H1 (cell line): ENCODE results near the gene FRRS1. TPM values are rescaled to one million over a fixed set of nuclear protein-coding genes. Genes with fewer than 3 reads are reported as not detected.

Experiments used
- CTCF ChIA-PET: fragments of 300-600 bp; sonication (Branson Sonifier 250); formaldehyde crosslinking; loops from one replicate; lab custom pipeline; 2021; ENCODE audit not compliant: partially characterized antibody; lab: Charles Lee
- POLR2A ChIA-PET: fragments of 300-600 bp; sonication (Branson Sonifier 250); formaldehyde crosslinking; loops from one replicate; lab custom pipeline; 2021; ENCODE audit warnings: inconsistent platforms; ENCODE audit not compliant: partially characterized antibody; lab: Charles Lee
- DNase-seq, 2 experiments: peaks; one replicate each; pipeline versions ENCODE4 v3.0.0 to v3.0.0-alpha.2; 2010 to 2022; ENCODE audit warnings: low spot score in 2 of 2, low read depth in 1 of 2, mixed read lengths in 1 of 2
- FAIRE-seq: peaks from 2 replicates; lab custom pipeline; 2011; peaks lifted over from hg19 to GRCh38; lab: Jason Lieb, UNC
- H2AFZ ChIP-seq: 2 replicates; pipeline ENCODE4 v1.8.1; 2012; ENCODE audit warnings: low read length, inconsistent platforms
- H2AK5ac ChIP-seq: 2 replicates; pipeline ENCODE4 v1.6.1; 2013; ENCODE audit warnings: low read depth, low read length
- H2BK120ac ChIP-seq: replicated peaks from 2 replicates; pipeline ENCODE3; 2013; ENCODE audit warnings: low read depth, low read length, inconsistent platforms
- H2BK12ac ChIP-seq: 2 replicates; pipeline ENCODE4 v1.6.1; 2013; ENCODE audit warnings: low read depth, low read length
- H2BK15ac ChIP-seq: 2 replicates; pipeline ENCODE4 v1.6.1; 2013; ENCODE audit warnings: low read length
- H2BK20ac ChIP-seq: 2 replicates; pipeline ENCODE4 v1.6.1; 2013; ENCODE audit warnings: low read length
- H2BK5ac ChIP-seq: 2 replicates; pipeline ENCODE4 v1.6.1; 2013; ENCODE audit warnings: low read depth, low read length
- H3K14ac ChIP-seq: 2 replicates; pipeline ENCODE4 v1.6.1; 2013; ENCODE audit warnings: inconsistent platforms; ENCODE audit not compliant: insufficient read length
- H3K18ac ChIP-seq: 2 replicates; pipeline ENCODE4 v1.6.1; 2013; ENCODE audit warnings: low read length; ENCODE audit errors: extremely low read depth
- H3K23ac ChIP-seq: 2 replicates; pipeline ENCODE4 v1.6.1; 2013; ENCODE audit warnings: inconsistent platforms; ENCODE audit not compliant: insufficient read length
- H3K23me2 ChIP-seq: 2 replicates; pipeline ENCODE4 v1.6.1; 2013; ENCODE audit warnings: low read depth, low read length
- H3K27ac ChIP-seq: 2 replicates; pipeline ENCODE4 v1.6.1; 2011; ENCODE audit warnings: low read depth, low read length, inconsistent platforms
- H3K27me3 ChIP-seq, 4 experiments: replicated peaks in 1 of 4; 1 replicate in 1 of 4; 2 replicates in 3 of 4; pipeline versions ENCODE4 v1.6.1 to v1.8.1; 2011 to 2013; ENCODE audit warnings: low read length in 3 of 4, mild to moderate bottlenecking in 3 of 4, inconsistent platforms in 2 of 4, mixed read lengths in 2 of 4, moderate library complexity in 1 of 4; ENCODE audit not compliant: control insufficient read depth in 3 of 4, insufficient read depth in 3 of 4; ENCODE audit errors: extremely low read depth in 1 of 4
- H3K36me3 ChIP-seq, 4 experiments: 2 replicates each; pipeline versions ENCODE4 v1.6.1 to v1.8.1; 2011 to 2013; ENCODE audit warnings: mild to moderate bottlenecking in 4 of 4, low read length in 3 of 4, moderate library complexity in 2 of 4, control low read depth in 1 of 4, inconsistent platforms in 1 of 4; ENCODE audit not compliant: insufficient read depth in 4 of 4, control insufficient read depth in 2 of 4
- H3K4ac ChIP-seq: replicated peaks from 2 replicates; pipeline ENCODE3; 2013; ENCODE audit warnings: low read length, low read depth, mixed read lengths, inconsistent platforms; ENCODE audit not compliant: insufficient read length
- H3K4me1 ChIP-seq, 4 experiments: replicated peaks in 1 of 4; 1 replicate in 1 of 4; 2 replicates in 3 of 4; pipeline versions ENCODE4 v1.6.1 to v1.8.1; 2011 to 2013; ENCODE audit warnings: low read length in 3 of 4, inconsistent platforms in 2 of 4, mixed read lengths in 1 of 4; ENCODE audit not compliant: insufficient read depth in 4 of 4, control insufficient read depth in 3 of 4
- H3K4me2 ChIP-seq, 2 experiments: 2 replicates each; pipeline versions ENCODE4 v1.6.1 to v1.8.1; 2011 to 2013; ENCODE audit warnings: low read depth in 2 of 2, low read length in 2 of 2, control low read depth in 1 of 2, inconsistent platforms in 1 of 2, mild to moderate bottlenecking in 1 of 2; ENCODE audit not compliant: insufficient read depth in 1 of 2
- H3K4me3 ChIP-seq, 4 experiments: fragments of 200-600, 300-600 bp in 1 of 4; sonication (generic), shearing (Covaris generic), sonication (Bioruptor Twin) in 1 of 4; 2 replicates each; pipeline versions ENCODE4 v1.5.1 to v1.8.1; 2011 to 2016; ENCODE audit warnings: low read length in 4 of 4, low read depth in 3 of 4, control low read depth in 2 of 4, inconsistent platforms in 2 of 4, mild to moderate bottlenecking in 2 of 4, mixed read lengths in 1 of 4, moderate library complexity in 1 of 4; ENCODE audit not compliant: insufficient read depth in 2 of 4; ENCODE audit errors: extremely low read depth in 1 of 4
- H3K56ac ChIP-seq: replicated peaks from 2 replicates; pipeline ENCODE3; 2013; ENCODE audit warnings: low read depth, mild to moderate bottlenecking, mixed read lengths, low read length, inconsistent platforms; ENCODE audit not compliant: insufficient read length
- H3K79me1 ChIP-seq: 2 replicates; pipeline ENCODE4 v1.6.1; 2013; ENCODE audit warnings: low read depth, low read length, control low read depth
- H3K79me2 ChIP-seq, 2 experiments: 2 replicates each; pipeline versions ENCODE4 v1.6.1 to v1.8.1; 2012 to 2013; ENCODE audit warnings: low read length in 2 of 2, mild to moderate bottlenecking in 2 of 2, inconsistent platforms in 1 of 2; ENCODE audit not compliant: insufficient read depth in 2 of 2, control insufficient read depth in 1 of 2
- H3K9ac ChIP-seq, 4 experiments: replicated peaks in 1 of 4; 1 replicate in 1 of 4; 2 replicates in 3 of 4; pipeline versions ENCODE4 v1.6.1 to v1.8.1; 2011 to 2013; ENCODE audit warnings: low read depth in 3 of 4, low read length in 3 of 4, control low read depth in 2 of 4, mild to moderate bottlenecking in 2 of 4, moderate library complexity in 2 of 4, inconsistent platforms in 1 of 4; ENCODE audit errors: extremely low read depth in 1 of 4
- H3K9me3 ChIP-seq, 2 experiments: 2 replicates each; pipeline versions ENCODE4 v1.6.1 to v1.8.1; 2012 to 2013; ENCODE audit warnings: mild to moderate bottlenecking in 2 of 2, moderate library complexity in 2 of 2, control low read depth in 1 of 2, inconsistent platforms in 1 of 2, low read depth in 1 of 2, low read length in 1 of 2, mixed read lengths in 1 of 2; ENCODE audit not compliant: insufficient read depth in 2 of 2
- H4K20me1 ChIP-seq, 2 experiments: replicated peaks in 1 of 2; 2 replicates each; pipeline versions ENCODE3 to v1.8.1; 2011 to 2013; ENCODE audit warnings: inconsistent platforms in 2 of 2, low read length in 2 of 2, mild to moderate bottlenecking in 1 of 2; ENCODE audit not compliant: insufficient read depth in 2 of 2, control insufficient read depth in 1 of 2
- H4K5ac ChIP-seq: 2 replicates; pipeline ENCODE4 v1.6.1; 2013; ENCODE audit warnings: low read length, low read depth, mixed read lengths, inconsistent platforms; ENCODE audit not compliant: insufficient read length
- H4K8ac ChIP-seq: 2 replicates; pipeline ENCODE4 v1.8.0; 2013; ENCODE audit warnings: mild to moderate bottlenecking, moderate library complexity, low read length, inconsistent platforms; ENCODE audit not compliant: insufficient read depth; ENCODE audit errors: extremely low read depth
- H4K91ac ChIP-seq: replicated peaks from 2 replicates; pipeline ENCODE3; 2013; ENCODE audit warnings: low read length, mixed read lengths, inconsistent platforms; ENCODE audit not compliant: insufficient read length
- WGBS, 2 experiments: shearing (Covaris generic) in 1 of 2; methylation state at CpG; one replicate each; pipeline versions ENCODE4 v1.1.6 to v1.1.7; 2013 to 2015; ENCODE audit warnings: low lambda C conversion rate in 2 of 2, mixed read lengths in 2 of 2, inconsistent platforms in 1 of 2, low coverage in 1 of 2, missing lambda C conversion rate in 1 of 2; ENCODE audit not compliant: insufficient replicate concordance in 2 of 2, insufficient coverage in 1 of 2, insufficient read length in 1 of 2; ENCODE audit errors: extremely low coverage in 1 of 2, missing lambda C conversion rate in 1 of 2; 5-methylcytosine and 5-hydroxymethylcytosine counted together
- polyA plus RNA-seq, 7 experiments: library from polyadenylated mRNA; depleted of rRNA in 3 of 7; stranded (reverse) in 5 of 7; unstranded in 2 of 7; fragments of >200 nt in 5 of 7; fragments of 200-250 nt in 2 of 7; gene quantifications; 1 replicate in 5 of 7; 2 replicates in 1 of 7; 4 replicates in 1 of 7; pipeline versions ENCODE4 v1.2.1 to v1.2.3, GENCODE V29; 2011 to 2013; ENCODE audit warnings: missing spikeins in 2 of 7, mixed read lengths in 2 of 7
- total RNA-seq: library from RNA; stranded (reverse); fragmentation: NEBNext Ultra II Directional; extraction: Animal tissue kit (Norgen Biotek cat#: 25700); gene quantifications from 2 replicates; pipeline ENCODE4 v1.2.1, GENCODE V29; 2021

The FRRS1 gene
- total and polyA plus RNA-seq, 2 of the 8 experiments (the other 6 are each of a cell fraction or from before 2014, with no cell fraction given), result 3.5 to 6.5 TPM

DNA sequence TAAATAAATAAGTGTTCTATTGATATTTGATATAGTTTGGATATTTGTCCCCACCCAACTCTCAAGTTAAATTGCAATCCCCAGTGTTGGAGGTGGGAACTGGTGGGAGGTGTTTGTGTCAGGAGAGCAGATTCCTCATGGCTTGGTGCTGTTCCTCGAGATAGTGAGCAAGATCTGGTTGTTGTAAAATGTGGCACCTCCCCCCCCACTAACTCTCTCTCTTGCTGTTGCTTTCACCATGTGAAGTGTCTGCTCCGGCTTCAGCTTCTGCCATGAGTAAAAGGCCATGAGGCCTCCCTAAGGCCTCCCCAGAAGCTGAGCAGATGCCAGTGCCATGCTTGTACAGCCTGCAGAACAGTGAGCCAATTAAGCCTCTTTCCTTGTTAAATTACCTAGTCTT, 20.8 kb downstream of the FRRS1 start:
- WGBS, 2 experiments, result 94% methylated on average over 2 of the region's 2 CpGs; no CpG with 5 or more reads in 1 of the 2 experiments
- H3K18ac ChIP-seq, result no peak overlapping the region
- H2AFZ ChIP-seq, result no peak overlapping the region
- H4K20me1 ChIP-seq, result no peaks in the 10 kb centered on the region
- FAIRE-seq (no peak), DNase-seq (no peak)
- no peak overlapping the region for H3K4me2 ChIP-seq
- no peak overlapping the region for H2AK5ac ChIP-seq
- H3K9me3 ChIP-seq, result no peaks in the 10 kb centered on the region
- no peak overlapping the region for H2BK20ac ChIP-seq
- H2BK5ac ChIP-seq, result no peak overlapping the region
- H3K4me3 ChIP-seq, result no peak overlapping the region
- no peak overlapping the region for H4K5ac ChIP-seq
- POLR2A ChIA-PET, result no interaction called here
- H3K36me3 ChIP-seq, result peaks cover 0 to 3% (median 0%) of the 10 kb centered on the region in 4 experiments; a peak in 2 of 8 replicates
- no peak overlapping the region for H3K27ac ChIP-seq
- H2BK12ac ChIP-seq, result no peak overlapping the region
- H3K23ac ChIP-seq, result no peak overlapping the region
- H3K14ac ChIP-seq, result no peak overlapping the region
- no peaks in the 10 kb centered on the region for H3K79me2 ChIP-seq
- no peak overlapping the region for H2BK15ac ChIP-seq
- H2BK120ac ChIP-seq, result no peak overlapping the region
- no peaks in the 10 kb centered on the region for H3K27me3 ChIP-seq
- no peaks in the 10 kb centered on the region for H3K23me2 ChIP-seq
- no peaks in the 10 kb centered on the region for H3K4me1 ChIP-seq
- H3K9ac ChIP-seq, result no peak overlapping the region
- H3K79me1 ChIP-seq, result no peaks in the 10 kb centered on the region
- no peak overlapping the region for H4K8ac ChIP-seq
- no peak overlapping the region for H3K4ac ChIP-seq
- no peak overlapping the region for H3K56ac ChIP-seq
- CTCF ChIA-PET, result interaction anchor here (0.6 to 1.2 kb wide), 2 partner anchors 8 to 18 kb away, joined by 3 to 4 read pairs; no protein-coding TSS in a partner anchor
- H4K91ac ChIP-seq, result no peak overlapping the region
